Mesangial cell (primary cell): ENCODE results near the gene LGALS9B. TPM values are rescaled to one million over a fixed set of nuclear protein-coding genes. Genes with fewer than 3 reads are reported as not detected.

Experiments used
- total RNA-seq: library from RNA; depleted of rRNA; stranded (reverse); fragments of >200 nt; gene quantifications from 2 replicates; pipeline ENCODE4 v1.2.3, GENCODE V29; 2015

Gene LGALS9B
- not detected in 2 replicates for total RNA-seq

DNA sequence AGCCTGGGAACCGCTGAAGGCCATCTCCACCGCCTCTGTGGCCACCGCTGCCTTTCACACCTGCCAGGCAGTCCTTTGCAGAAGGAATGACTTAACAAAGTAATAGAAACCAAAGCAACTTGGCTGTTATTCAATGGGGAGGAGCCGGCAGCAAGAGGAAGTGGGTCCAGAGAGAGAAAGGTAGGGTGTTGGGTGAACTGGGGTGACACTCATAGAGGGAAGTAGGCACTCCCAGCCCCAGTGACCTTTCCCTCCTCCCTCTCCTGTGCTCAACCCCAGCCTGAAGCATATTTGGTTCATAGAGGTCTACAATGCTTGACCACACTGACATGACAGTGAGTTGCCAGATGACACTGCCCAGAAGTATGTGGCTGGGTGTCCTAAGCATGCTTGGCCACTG is at the start of gene LGALS9B:
Gene LGALS9B, minus strand, starts transcription at position 93 of the 400 bp plus-strand sequence. Its CDS starts 69 bp downstream, at position 24.

Other genes starting within 250 kb of the LGALS9B start
- not detected in 2 replicates for gene CDRT15L2, start 112.2 kb upstream of the LGALS9B start, total RNA-seq